Smooth muscle cell (in vitro differentiated cells): Measurements from ENCODE around the gene ILK. TPM values are rescaled to one million over a fixed set of nuclear protein-coding genes. Genes with fewer than 3 reads are reported as not detected.

Experiments
- DNase-seq: peaks from one replicate; lab custom pipeline; 2025; ENCODE audit not compliant: unreplicated experiment; lab: John Stamatoyannopoulos, UW
- H2AFZ ChIP-seq: fragments of 200-600 bp; sonication (generic); 2 replicates; pipeline ENCODE4 v1.6.0; 2016; ENCODE audit warnings: antibody characterized with exemption, low read depth, mild to moderate bottlenecking
- H3F3A ChIP-seq: fragments of 200-600 bp; sonication (generic); 2 replicates; pipeline ENCODE4 v1.6.0; 2017; ENCODE audit warnings: antibody characterized with exemption, low read depth
- H3K27ac ChIP-seq: fragments of 200-600 bp; sonication (generic); 2 replicates; pipeline ENCODE4 v1.5.1; 2016; ENCODE audit warnings: low read depth, mild to moderate bottlenecking
- H3K27me3 ChIP-seq: fragments of 200-600 bp; sonication (generic); 2 replicates; pipeline ENCODE4 v1.6.1; 2016; ENCODE audit warnings: low read depth, mild to moderate bottlenecking
- H3K36me3 ChIP-seq: fragments of 200-600 bp; sonication (generic); 2 replicates; pipeline ENCODE4 v1.5.1; 2016; ENCODE audit warnings: low read depth
- H3K4me1 ChIP-seq: fragments of 200-600 bp; sonication (generic); 2 replicates; pipeline ENCODE4 v1.5.1; 2016; ENCODE audit warnings: low read depth
- H3K4me2 ChIP-seq: fragments of 200-600 bp; sonication (generic); 2 replicates; pipeline ENCODE4 v1.6.0; 2016; ENCODE audit warnings: mild to moderate bottlenecking
- H3K4me3 ChIP-seq: fragments of 200-600 bp; sonication (generic); 2 replicates; pipeline ENCODE4 v1.5.1; 2016; ENCODE audit warnings: mild to moderate bottlenecking
- H3K79me2 ChIP-seq: fragments of 200-600 bp; sonication (generic); 2 replicates; pipeline ENCODE4 v1.6.0; 2016; ENCODE audit warnings: low read depth, mild to moderate bottlenecking
- H3K9ac ChIP-seq: fragments of 200-600 bp; sonication (generic); 2 replicates; pipeline ENCODE4 v1.6.0; 2016; ENCODE audit warnings: low read depth
- H3K9me3 ChIP-seq: fragments of 200-600 bp; sonication (generic); replicated peaks from 2 replicates; pipeline ENCODE4 v1.5.1; 2016; ENCODE audit warnings: low read depth
- H4K20me1 ChIP-seq: fragments of 200-600 bp; sonication (generic); 2 replicates; pipeline ENCODE4 v1.6.0; 2016; ENCODE audit warnings: low read depth
- CTCF ChIP-seq: fragments of 200-600 bp; sonication (generic); IDR thresholded peaks from 2 replicates; pipeline ENCODE4 v1.5.1; 2017; ENCODE audit warnings: borderline replicate concordance, mild to moderate bottlenecking, antibody characterized with exemption; ENCODE audit not compliant: insufficient read depth, poor library complexity, severe bottlenecking
- WGBS: methylation state at CpG from one replicate; pipeline ENCODE4 v1.1.7; 2016; ENCODE audit warnings: low lambda C conversion rate; 5-methylcytosine and 5-hydroxymethylcytosine counted together
- polyA plus RNA-seq: library from polyadenylated mRNA; unstranded; fragments of >200 nt; fragmentation: Nextera tagmentation; extraction: Ambion mirVana; gene quantifications from 2 replicates; pipeline ENCODE4 v1.2.1, GENCODE V29; 2016
- total RNA-seq: library from RNA; depleted of rRNA; stranded (reverse); fragments of >200 nt; gene quantifications from 2 replicates; pipeline ENCODE4 v1.2.3, GENCODE V29; 2014

The ILK gene
- total and polyA plus RNA-seq, 2 experiments from 2014 or later = 138 to 236 TPM

GRCh38 chr11:6622261-6623171 is 18.9 kb downstream of the ILK start:
- no peak overlapping the region for H3K4me3 ChIP-seq
- H3K27ac ChIP-seq = no peak overlapping the region
- H3K9me3 ChIP-seq = no peaks in the 10 kb centered on the region
- H3K4me1 ChIP-seq = peaks cover 13% of the 10 kb centered on the region
- peaks cover 5% of the 10 kb centered on the region for H3F3A ChIP-seq
- 92% methylated on average over 24 of the region's 24 CpGs for WGBS
- H3K79me2 ChIP-seq = no peaks in the 10 kb centered on the region
- no peak overlapping the region for H3K4me2 ChIP-seq
- no peak for TF ChIP-seq CTCF
- no peaks in the 10 kb centered on the region for H3K27me3 ChIP-seq
- no peak overlapping the region for H2AFZ ChIP-seq
- H3K9ac ChIP-seq = no peak overlapping the region
- no peaks in the 10 kb centered on the region for H3K36me3 ChIP-seq
- H4K20me1 ChIP-seq = no peaks in the 10 kb centered on the region
- DNase-seq = no peak

GRCh38 chr11:6623391-6624363 is 20.1 kb downstream of the ILK start:
- DNase-seq = no peak
- WGBS = 95% methylated on average over 31 of the region's 31 CpGs
- Histone ChIP-seq H3K27ac (no peak overlapping the region), H2AFZ (no peak overlapping the region), H3K4me2 (no peak overlapping the region), H3K36me3 (no peaks in the 10 kb centered on the region), H3K9ac (no peak overlapping the region), H3K4me3 (no peak overlapping the region), H3K27me3 (no peaks in the 10 kb centered on the region), H3F3A (peaks cover 1% of the 10 kb centered on the region), H3K79me2 (no peaks in the 10 kb centered on the region), H3K4me1 (peaks cover 11% of the 10 kb centered on the region), H3K9me3 (no peaks in the 10 kb centered on the region), H4K20me1 (no peaks in the 10 kb centered on the region)
- TF ChIP-seq CTCF = no peak

GRCh38 chr11:6625156-6625831 is 21.7 kb downstream of the ILK start:
- WGBS = 96% methylated on average over 12 of the region's 12 CpGs
- H3K36me3 ChIP-seq = no peaks in the 10 kb centered on the region
- no peak overlapping the region for H2AFZ ChIP-seq
- DNase-seq = no peak
- no peaks in the 10 kb centered on the region for H3K9me3 ChIP-seq
- no peak overlapping the region for H3K4me2 ChIP-seq
- peaks cover 10% of the 10 kb centered on the region for H3K4me1 ChIP-seq
- H3K27me3 ChIP-seq = no peaks in the 10 kb centered on the region
- H3K9ac ChIP-seq = no peak overlapping the region
- TF ChIP-seq CTCF = no peak
- no peaks in the 10 kb centered on the region for H3K79me2 ChIP-seq
- H3F3A ChIP-seq = no peaks in the 10 kb centered on the region
- no peak overlapping the region for H3K27ac ChIP-seq
- H4K20me1 ChIP-seq = no peaks in the 10 kb centered on the region
- no peak overlapping the region for H3K4me3 ChIP-seq
